K562 (cell line): Measurements from ENCODE around the gene SVBP. TPM values are rescaled to one million over a fixed set of nuclear protein-coding genes. Genes with fewer than 3 reads are reported as not detected.

Experiments used
- ATF1 ChIP-seq, 2 experiments: fragments of 450-650 bp in 1 of 2; IDR thresholded peaks; 2 replicates each; pipeline ENCODE4 v1.6.1; 2016; ENCODE audit warnings: missing compliant biosample characterization in 1 of 2, missing genetic modification characterization in 1 of 2
- CXXC5 ChIP-seq: fragments of 250-450 bp; sonication (Bioruptor Pico); IDR thresholded peaks from 2 replicates; pipeline ENCODE4 v1.8.0; 2022; ENCODE audit warnings: inconsistent platforms, mild to moderate bottlenecking, moderate library complexity
- EHMT2 ChIP-seq: fragments of 450-650 bp; IDR thresholded peaks from 2 replicates; pipeline ENCODE4 v1.6.1; 2018; ENCODE audit warnings: antibody characterized with exemption
- EZH2 ChIP-seq: IDR thresholded peaks from 2 replicates; pipeline ENCODE4 v1.6.1; 2012; ENCODE audit warnings: low read depth, mild to moderate bottlenecking, inconsistent platforms, low read length, borderline replicate concordance
- GTF2E2 ChIP-seq: fragments of 200-800 bp; sonication (Bioruptor generic); IDR thresholded peaks from 2 replicates; pipeline ENCODE4 v1.6.1; 2016; ENCODE audit warnings: missing genetic modification characterization, missing compliant biosample characterization
- HDAC8 ChIP-seq: fragments of 450-650 bp; IDR thresholded peaks from 2 replicates; pipeline ENCODE4 v1.6.1; 2016; ENCODE audit warnings: mild to moderate bottlenecking, missing genetic modification characterization, moderate library complexity, missing compliant biosample characterization
- PHF20 ChIP-seq: fragments of 450-650 bp; IDR thresholded peaks from 2 replicates; pipeline ENCODE4 v1.6.1; 2018; ENCODE audit not compliant: partially characterized antibody
- RCOR1 ChIP-seq, 2 experiments: IDR thresholded peaks; 2 replicates each; pipeline ENCODE4 v1.6.1; 2012; ENCODE audit warnings: low read depth in 2 of 2, low read length in 2 of 2, borderline replicate concordance in 1 of 2, improper control_type of control experiment in 1 of 2
- STAT5A ChIP-seq: IDR thresholded peaks from 2 replicates; pipeline ENCODE4 v1.6.1; 2012; ENCODE audit warnings: low read length, inconsistent platforms, borderline replicate concordance
- SUPT5H ChIP-seq: fragments of 450-650 bp; IDR thresholded peaks from 2 replicates; pipeline ENCODE4 v1.6.1; 2016
- TAL1 ChIP-seq: fragments of 450-650 bp; IDR thresholded peaks from 2 replicates; pipeline ENCODE4 v1.6.1; 2016; ENCODE audit warnings: mild to moderate bottlenecking
- TBP ChIP-seq: optimal IDR thresholded peaks from 2 replicates; pipeline ENCODE3; 2011; ENCODE audit warnings: low read depth, low read length, improper control_type of control experiment
- ZNF184 ChIP-seq: sonication (generic); formaldehyde crosslinking; IDR thresholded peaks from 2 replicates; pipeline ENCODE4 v1.5.0; 2020; ENCODE audit warnings: missing genetic modification reagents
- ZNF23 ChIP-seq: fragments of 250-450 bp; sonication (Bioruptor Pico); IDR thresholded peaks from 2 replicates; pipeline ENCODE4 v1.4.0; 2020; ENCODE audit warnings: mild to moderate bottlenecking
- ZNF699 ChIP-seq: fragments of 250-450 bp; sonication (Bioruptor Pico); IDR thresholded peaks from 2 replicates; pipeline ENCODE4 v1.8.0; 2021; ENCODE audit warnings: mild to moderate bottlenecking, moderate library complexity; ENCODE audit not compliant: insufficient replicate concordance
- ZNF780A ChIP-seq: fragments of 250-450 bp; sonication (Bioruptor Pico); IDR thresholded peaks from 2 replicates; pipeline ENCODE4 v1.5.0; 2021; ENCODE audit warnings: mild to moderate bottlenecking
- polyA plus RNA-seq, 8 experiments: library from polyadenylated mRNA; depleted of rRNA in 4 of 8; stranded (reverse) in 5 of 8; unstranded in 3 of 8; fragments of >200 nt; fragmentation: Nextera tagmentation in 2 of 8; fragmentation: Illumina TruSeq in 1 of 8; extraction: Ambion mirVana in 2 of 8; extraction: Trizol in 1 of 8; gene quantifications; 2 replicates each; pipeline versions ENCODE4 v1.2.1 to v1.2.3, GENCODE V29; 2011 to 2014; ENCODE audit warnings: inconsistent platforms in 1 of 8, missing spikeins in 1 of 8
- total RNA-seq, 7 experiments: library from RNA; depleted of rRNA in 6 of 7; stranded (reverse); fragments of >200 nt in 6 of 7; fragmentation: Illumina TruSeq in 2 of 7; extraction: Trizol in 2 of 7; gene quantifications; 2 replicates each; pipeline versions ENCODE4 v1.2.1 to v1.2.3, GENCODE V29; 2011 to 2021; ENCODE audit warnings: low replicate concordance in 1 of 7
- TF ChIP-seq, protein P1 (sequence below), 2 experiments: fragments of 450-650 bp; formaldehyde crosslinking in 1 of 2; IDR thresholded peaks; 2 replicates each; pipeline versions ENCODE4 v1.4.0 to v1.6.1; 2014 to 2020; ENCODE audit warnings: mild to moderate bottlenecking in 2 of 2, borderline replicate concordance in 1 of 2, low read depth in 1 of 2
- TF ChIP-seq, protein P2 (sequence below): fragments of 450-650 bp; IDR thresholded peaks from 2 replicates; pipeline ENCODE4 v1.6.1; 2018; ENCODE audit not compliant: partially characterized antibody

The SVBP gene
- total and polyA plus RNA-seq, 9 of the 15 experiments (the other 6 are each of a cell fraction or from before 2014, with no cell fraction given) = 31.7 to 49.7 (median 40.0) TPM

DNA sequence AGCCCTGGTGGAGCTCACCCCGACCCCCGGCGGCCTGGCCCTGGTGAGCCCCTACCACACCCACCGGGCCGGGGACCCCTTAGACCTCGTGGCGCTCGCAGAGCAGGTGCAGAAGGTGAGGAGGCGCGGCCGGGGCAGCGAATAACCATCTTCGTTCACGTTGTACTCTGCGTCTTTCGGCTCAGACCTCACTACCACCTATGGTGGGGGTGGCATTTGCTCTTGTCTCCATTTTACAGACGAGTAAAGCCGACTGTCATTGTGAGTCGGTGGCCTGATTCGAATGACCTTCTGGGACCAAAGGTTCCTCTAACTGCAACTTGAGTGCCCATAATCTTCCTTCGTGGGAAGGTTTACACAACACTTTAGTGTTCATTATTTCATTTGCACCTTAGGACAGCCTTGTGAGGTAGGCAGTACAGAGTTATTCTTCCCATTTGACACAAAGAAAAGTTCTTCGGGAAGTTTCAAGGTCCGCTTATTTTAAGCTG is 49.6 kb downstream of the SVBP start (continued):
- TF ChIP-seq STAT5A (no peak), TAL1 (no peak), ZNF780A (no peak), ZNF23 (CRISPR knock-in tag) (no peak), CXXC5 (CRISPR knock-in tag) (no peak), GTF2E2 (tag) (no peak), ZNF699 (CRISPR knock-in tag) (no peak), EZH2 (no peak), SUPT5H (no peak), PHF20 (peak; percentile 35), ATF1 (CRISPR knock-in tag; IDR thresholded peaks at IDR 0.05) (no peak), ATF1 (tag; IDR thresholded peaks at IDR 0.05) (peak; percentile 51), HDAC8 (0 out of 2 replicates have a peak, but pooled peaks have one; percentile 32), ZNF184 (CRISPR knock-in tag) (no peak), RCOR1 (IDR thresholded peaks at IDR 0.05; ENCODE audit: borderline replicate concordance in 1 of 2, low read depth in 2 of 2, low read length in 2 of 2) (no peak; a peak in 1 of 4 replicates), TBP (no peak), EHMT2 (no peak)
- TF ChIP-seq, protein P1, sequence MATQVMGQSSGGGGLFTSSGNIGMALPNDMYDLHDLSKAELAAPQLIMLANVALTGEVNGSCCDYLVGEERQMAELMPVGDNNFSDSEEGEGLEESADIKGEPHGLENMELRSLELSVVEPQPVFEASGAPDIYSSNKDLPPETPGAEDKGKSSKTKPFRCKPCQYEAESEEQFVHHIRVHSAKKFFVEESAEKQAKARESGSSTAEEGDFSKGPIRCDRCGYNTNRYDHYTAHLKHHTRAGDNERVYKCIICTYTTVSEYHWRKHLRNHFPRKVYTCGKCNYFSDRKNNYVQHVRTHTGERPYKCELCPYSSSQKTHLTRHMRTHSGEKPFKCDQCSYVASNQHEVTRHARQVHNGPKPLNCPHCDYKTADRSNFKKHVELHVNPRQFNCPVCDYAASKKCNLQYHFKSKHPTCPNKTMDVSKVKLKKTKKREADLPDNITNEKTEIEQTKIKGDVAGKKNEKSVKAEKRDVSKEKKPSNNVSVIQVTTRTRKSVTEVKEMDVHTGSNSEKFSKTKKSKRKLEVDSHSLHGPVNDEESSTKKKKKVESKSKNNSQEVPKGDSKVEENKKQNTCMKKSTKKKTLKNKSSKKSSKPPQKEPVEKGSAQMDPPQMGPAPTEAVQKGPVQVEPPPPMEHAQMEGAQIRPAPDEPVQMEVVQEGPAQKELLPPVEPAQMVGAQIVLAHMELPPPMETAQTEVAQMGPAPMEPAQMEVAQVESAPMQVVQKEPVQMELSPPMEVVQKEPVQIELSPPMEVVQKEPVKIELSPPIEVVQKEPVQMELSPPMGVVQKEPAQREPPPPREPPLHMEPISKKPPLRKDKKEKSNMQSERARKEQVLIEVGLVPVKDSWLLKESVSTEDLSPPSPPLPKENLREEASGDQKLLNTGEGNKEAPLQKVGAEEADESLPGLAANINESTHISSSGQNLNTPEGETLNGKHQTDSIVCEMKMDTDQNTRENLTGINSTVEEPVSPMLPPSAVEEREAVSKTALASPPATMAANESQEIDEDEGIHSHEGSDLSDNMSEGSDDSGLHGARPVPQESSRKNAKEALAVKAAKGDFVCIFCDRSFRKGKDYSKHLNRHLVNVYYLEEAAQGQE (IDR thresholded peaks at IDR 0.05; ENCODE audit: borderline replicate concordance) = no peak
- TF ChIP-seq, protein P1 (CRISPR knock-in tag; IDR thresholded peaks at IDR 0.05; ENCODE audit: low read depth) = 0 out of 2 replicates have a peak, but pooled peaks have one; percentile 5
- TF ChIP-seq, protein P2, sequence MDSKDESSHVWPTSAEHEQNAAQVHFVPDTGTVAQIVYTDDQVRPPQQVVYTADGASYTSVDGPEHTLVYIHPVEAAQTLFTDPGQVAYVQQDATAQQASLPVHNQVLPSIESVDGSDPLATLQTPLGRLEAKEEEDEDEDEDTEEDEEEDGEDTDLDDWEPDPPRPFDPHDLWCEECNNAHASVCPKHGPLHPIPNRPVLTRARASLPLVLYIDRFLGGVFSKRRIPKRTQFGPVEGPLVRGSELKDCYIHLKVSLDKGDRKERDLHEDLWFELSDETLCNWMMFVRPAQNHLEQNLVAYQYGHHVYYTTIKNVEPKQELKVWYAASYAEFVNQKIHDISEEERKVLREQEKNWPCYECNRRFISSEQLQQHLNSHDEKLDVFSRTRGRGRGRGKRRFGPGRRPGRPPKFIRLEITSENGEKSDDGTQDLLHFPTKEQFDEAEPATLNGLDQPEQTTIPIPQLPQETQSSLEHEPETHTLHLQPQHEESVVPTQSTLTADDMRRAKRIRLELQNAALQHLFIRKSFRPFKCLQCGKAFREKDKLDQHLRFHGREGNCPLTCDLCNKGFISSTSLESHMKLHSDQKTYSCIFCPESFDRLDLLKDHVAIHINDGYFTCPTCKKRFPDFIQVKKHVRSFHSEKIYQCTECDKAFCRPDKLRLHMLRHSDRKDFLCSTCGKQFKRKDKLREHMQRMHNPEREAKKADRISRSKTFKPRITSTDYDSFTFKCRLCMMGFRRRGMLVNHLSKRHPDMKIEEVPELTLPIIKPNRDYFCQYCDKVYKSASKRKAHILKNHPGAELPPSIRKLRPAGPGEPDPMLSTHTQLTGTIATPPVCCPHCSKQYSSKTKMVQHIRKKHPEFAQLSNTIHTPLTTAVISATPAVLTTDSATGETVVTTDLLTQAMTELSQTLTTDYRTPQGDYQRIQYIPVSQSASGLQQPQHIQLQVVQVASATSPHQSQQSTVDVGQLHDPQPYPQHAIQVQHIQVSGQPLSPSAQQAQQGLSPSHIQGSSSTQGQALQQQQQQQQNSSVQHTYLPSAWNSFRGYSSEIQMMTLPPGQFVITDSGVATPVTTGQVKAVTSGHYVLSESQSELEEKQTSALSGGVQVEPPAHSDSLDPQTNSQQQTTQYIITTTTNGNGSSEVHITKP = peak; percentile 28
